Lower leg skin (tissue), 4 donors: ENCODE data around the gene LPIN1. TPM values are rescaled to one million over a fixed set of nuclear protein-coding genes. Genes with fewer than 3 reads are reported as not detected.
"Not testable (repeated sequence)": the region's sequence is repeated elsewhere in the genome, so short reads cannot be mapped to it uniquely, and the experiment has no call there.

ENCODE experiments used
- DNase-seq, 2 donors: peaks; one replicate each; pipeline ENCODE4 v3.0.0-alpha.2; 2019; ENCODE audit warnings: low spot score in 2 of 2
- H3K4me3 ChIP-seq: fragments of 200-600 bp; sonication (generic); 2 replicates; pipeline ENCODE4 v1.5.1; 2017; ENCODE audit warnings: mild to moderate bottlenecking, low read depth; ENCODE audit not compliant: poor library complexity, severe bottlenecking
- CTCF ChIP-seq, 3 donors: fragments of 450-650 bp; IDR thresholded peaks; one replicate each; pipeline ENCODE4 v1.5.1; 2016; ENCODE audit warnings: antibody characterized with exemption in 3 of 3, mild to moderate bottlenecking in 3 of 3, moderate library complexity in 2 of 3
- POLR2A ChIP-seq, 2 donors: fragments of 450-650 bp; IDR thresholded peaks; one replicate each; pipeline ENCODE4 v1.6.1; 2016 to 2017; ENCODE audit warnings: antibody characterized with exemption in 2 of 2, mild to moderate bottlenecking in 1 of 2, moderate library complexity in 1 of 2
- WGBS, 2 donors: methylation state at CpG; one replicate each; pipeline ENCODE4 v1.1.5; 2018; 5-methylcytosine and 5-hydroxymethylcytosine counted together
- intact Hi-C: fragments of 100-400 bp; cut with DNase I; formaldehyde crosslinking; loops from one replicate; pipeline ENCODE4 v1.15.0; 2023; ENCODE audit warnings: low total_unique reads
- total RNA-seq, 4 donors: library from RNA; depleted of rRNA; stranded (reverse); fragments of >200 nt; gene quantifications; one replicate each; pipeline ENCODE4 v1.1.0, GENCODE V29; 2016

The LPIN1 gene
- total RNA-seq, 4 donors from 2014 or later: 15.6 to 45.8 (median 35.0) TPM

- no peak overlapping the region for H3K4me3 ChIP-seq
- no peak for TF ChIP-seq CTCF (IDR thresholded peaks at IDR 0.05)
- no peak for TF ChIP-seq POLR2A (IDR thresholded peaks at IDR 0.05)
- intact Hi-C loops: no loop called here
- peak in 1 of 2 donors; percentile 34 for DNase-seq
- WGBS, 2 donors: 79 to 83% methylated on average over 4 of the region's 4 CpGs
Measured at GRCh38 chr2:11758647-11759046, 12.2 kb downstream of the LPIN1 start.

GRCh38 chr2:11759182-11759975, 12.9 kb downstream of the LPIN1 start:
- DNase-seq: peak in 1 of 2 donors; percentile 7
- intact Hi-C loops, H3K4me3 ChIP-seq: not testable (repeated sequence)
- 84 to 91% methylated on average over 14 to 17 of the region's 32 CpGs for WGBS, 2 donors

GRCh38 chr2:11761259-11761658, 14.8 kb downstream of the LPIN1 start:
- intact Hi-C loops: no loop called here
- peak in 1 of 2 donors; percentile 3 for DNase-seq
- TF ChIP-seq POLR2A (IDR thresholded peaks at IDR 0.05): no peak
- TF ChIP-seq CTCF (IDR thresholded peaks at IDR 0.05): no peak
- H3K4me3 ChIP-seq: no peak overlapping the region
- 76 to 78% methylated on average over 2 of the region's 2 CpGs for WGBS, 2 donors

GRCh38 chr2:11762031-11762430, 15.6 kb downstream of the LPIN1 start:
- no peak overlapping the region for H3K4me3 ChIP-seq
- WGBS, 2 donors: 93 to 96% methylated on average over 14 of the region's 14 CpGs
- TF ChIP-seq POLR2A (IDR thresholded peaks at IDR 0.05) (no peak), CTCF (IDR thresholded peaks at IDR 0.05) (no peak)
- intact Hi-C loops: no loop called here
- DNase-seq: peak in 1 of 2 donors; percentile 60

GRCh38 chr2:11762799-11763461, 16.5 kb downstream of the LPIN1 start:
- intact Hi-C loops: no loop called here
- H3K4me3 ChIP-seq: no peak overlapping the region
- WGBS, 2 donors: 84 to 89% methylated on average over 20 of the region's 20 CpGs
- TF ChIP-seq POLR2A (IDR thresholded peaks at IDR 0.05) (no peak), CTCF (IDR thresholded peaks at IDR 0.05) (no peak)
- no peak for DNase-seq

- WGBS, 2 donors: 86 to 89% methylated on average over 4 of the region's 4 CpGs
- no peak overlapping the region for H3K4me3 ChIP-seq
- intact Hi-C loops: no loop called here
- DNase-seq: no peak
- TF ChIP-seq POLR2A (IDR thresholded peaks at IDR 0.05): no peak
- no peak for TF ChIP-seq CTCF (IDR thresholded peaks at IDR 0.05)
Measured at GRCh38 chr2:11764359-11764758, 17.9 kb downstream of the LPIN1 start.
